ENCODE measurements around the gene ANTXR2.

Gene ANTXR2

DNA sequence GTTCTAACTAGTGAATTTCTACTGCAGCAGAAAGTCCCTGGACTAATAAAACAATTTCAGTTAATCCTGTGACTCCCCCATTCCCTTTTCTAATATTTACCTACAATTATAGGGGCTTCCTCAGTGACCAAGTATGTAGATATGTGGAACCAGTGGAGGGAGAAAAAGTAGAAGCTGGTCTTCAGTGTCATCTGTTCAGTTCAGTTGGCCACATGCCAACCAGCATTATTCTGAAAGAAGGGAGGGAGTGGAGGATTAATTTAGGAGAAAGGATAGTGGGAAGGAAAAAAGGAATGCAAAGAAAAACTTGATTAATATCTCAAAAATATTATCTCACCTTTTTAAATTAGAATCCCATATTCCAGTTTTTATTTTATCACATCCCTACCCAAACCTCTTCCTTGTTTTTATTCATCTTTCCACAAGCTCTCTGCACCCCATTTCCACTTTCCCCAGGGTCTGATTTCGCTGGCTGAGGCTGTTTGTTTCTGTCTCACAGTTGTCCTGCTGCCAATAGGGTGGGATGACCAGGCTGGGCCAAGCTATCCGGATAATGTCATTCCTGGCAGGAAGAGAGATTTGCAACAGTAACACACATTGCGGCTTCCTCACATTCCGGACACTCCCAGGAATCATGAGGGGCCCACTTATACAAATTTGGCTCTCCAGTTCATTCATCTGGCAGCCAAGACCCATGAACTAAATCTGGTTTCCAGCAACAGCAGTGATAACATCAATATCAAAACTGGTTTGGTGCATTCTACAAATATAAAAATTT lies 24.6 kb upstream of the ANTXR2 start:
- TF ChIP-seq, protein P1, sequence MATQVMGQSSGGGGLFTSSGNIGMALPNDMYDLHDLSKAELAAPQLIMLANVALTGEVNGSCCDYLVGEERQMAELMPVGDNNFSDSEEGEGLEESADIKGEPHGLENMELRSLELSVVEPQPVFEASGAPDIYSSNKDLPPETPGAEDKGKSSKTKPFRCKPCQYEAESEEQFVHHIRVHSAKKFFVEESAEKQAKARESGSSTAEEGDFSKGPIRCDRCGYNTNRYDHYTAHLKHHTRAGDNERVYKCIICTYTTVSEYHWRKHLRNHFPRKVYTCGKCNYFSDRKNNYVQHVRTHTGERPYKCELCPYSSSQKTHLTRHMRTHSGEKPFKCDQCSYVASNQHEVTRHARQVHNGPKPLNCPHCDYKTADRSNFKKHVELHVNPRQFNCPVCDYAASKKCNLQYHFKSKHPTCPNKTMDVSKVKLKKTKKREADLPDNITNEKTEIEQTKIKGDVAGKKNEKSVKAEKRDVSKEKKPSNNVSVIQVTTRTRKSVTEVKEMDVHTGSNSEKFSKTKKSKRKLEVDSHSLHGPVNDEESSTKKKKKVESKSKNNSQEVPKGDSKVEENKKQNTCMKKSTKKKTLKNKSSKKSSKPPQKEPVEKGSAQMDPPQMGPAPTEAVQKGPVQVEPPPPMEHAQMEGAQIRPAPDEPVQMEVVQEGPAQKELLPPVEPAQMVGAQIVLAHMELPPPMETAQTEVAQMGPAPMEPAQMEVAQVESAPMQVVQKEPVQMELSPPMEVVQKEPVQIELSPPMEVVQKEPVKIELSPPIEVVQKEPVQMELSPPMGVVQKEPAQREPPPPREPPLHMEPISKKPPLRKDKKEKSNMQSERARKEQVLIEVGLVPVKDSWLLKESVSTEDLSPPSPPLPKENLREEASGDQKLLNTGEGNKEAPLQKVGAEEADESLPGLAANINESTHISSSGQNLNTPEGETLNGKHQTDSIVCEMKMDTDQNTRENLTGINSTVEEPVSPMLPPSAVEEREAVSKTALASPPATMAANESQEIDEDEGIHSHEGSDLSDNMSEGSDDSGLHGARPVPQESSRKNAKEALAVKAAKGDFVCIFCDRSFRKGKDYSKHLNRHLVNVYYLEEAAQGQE (IDR thresholded peaks at IDR 0.05; ENCODE audit: insufficient read depth in 1 of 2, low read depth in 2 of 2, low read length in 2 of 2), result peak in 1 of 2 experiments; percentile 77; a peak in 1 of 4 replicates
- TF ChIP-seq POLR2AphosphoS5 (IDR thresholded peaks at IDR 0.05; ENCODE audit: low read depth, low read length) (peak; percentile 66; the same call in 1 of the 2 replicates), TAF1 (IDR thresholded peaks at IDR 0.05; ENCODE audit: borderline replicate concordance, insufficient read depth, low read length) (no peak), FOXP2 (optimal IDR thresholded peaks at IDR 0.05; ENCODE audit: borderline replicate concordance, extremely low read depth, extremely low read length, insufficient read depth) (peak; percentile 72), SIN3A (IDR thresholded peaks at IDR 0.05; ENCODE audit: borderline replicate concordance, insufficient read depth, low read length) (peak; percentile 90; the same call in 1 of the 2 replicates)

DNA sequence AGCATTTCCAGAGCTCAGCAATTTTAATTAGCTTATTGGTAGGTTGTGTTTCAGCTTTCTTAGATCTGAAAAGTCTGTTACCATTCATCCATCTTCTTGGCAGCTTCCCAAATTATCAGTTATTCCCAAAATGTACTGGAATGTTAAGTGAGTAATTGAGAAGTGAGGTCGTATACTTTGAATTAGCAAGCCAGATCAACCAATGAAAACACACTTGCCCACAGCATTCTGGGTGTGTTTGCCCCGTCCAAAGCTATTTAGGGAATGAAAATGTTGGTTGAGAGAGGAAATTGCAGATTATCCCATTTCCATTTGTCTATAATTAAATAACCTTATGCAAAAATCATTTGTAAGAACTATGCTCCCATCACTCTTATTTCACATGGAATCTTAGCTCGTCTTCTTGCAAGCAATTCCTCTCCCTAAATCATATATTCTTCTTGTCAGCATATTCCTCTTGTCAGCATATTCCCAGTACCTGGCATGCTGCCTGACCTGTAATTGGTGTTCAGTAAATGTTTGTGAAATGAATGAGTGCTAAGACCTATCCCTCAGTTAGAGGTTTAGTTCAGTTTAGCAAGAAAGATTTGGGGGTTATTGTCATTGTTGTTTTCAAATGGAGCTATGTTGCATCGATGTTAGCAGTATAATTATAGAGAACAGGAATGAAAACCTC lies 23.3 kb upstream of the ANTXR2 start:
- TF ChIP-seq TAF1 (IDR thresholded peaks at IDR 0.05; ENCODE audit: borderline replicate concordance, insufficient read depth, low read length), result no peak
- TF ChIP-seq, protein P1 (IDR thresholded peaks at IDR 0.05; ENCODE audit: insufficient read depth in 1 of 2, low read depth in 2 of 2, low read length in 2 of 2), result no peak
- TF ChIP-seq FOXP2 (optimal IDR thresholded peaks at IDR 0.05; ENCODE audit: borderline replicate concordance, extremely low read depth, extremely low read length, insufficient read depth), result no peak
- no peak for TF ChIP-seq SIN3A (IDR thresholded peaks at IDR 0.05; ENCODE audit: borderline replicate concordance, insufficient read depth, low read length)
- no peak for TF ChIP-seq POLR2AphosphoS5 (IDR thresholded peaks at IDR 0.05; ENCODE audit: low read depth, low read length)

GRCh38 chr4:80094191-80094590 lies 21.2 kb upstream of the ANTXR2 start:
- TF ChIP-seq TAF1 (IDR thresholded peaks at IDR 0.05; ENCODE audit: borderline replicate concordance, insufficient read depth, low read length) (no peak), POLR2AphosphoS5 (IDR thresholded peaks at IDR 0.05; ENCODE audit: low read depth, low read length) (no peak), FOXP2 (optimal IDR thresholded peaks at IDR 0.05; ENCODE audit: borderline replicate concordance, extremely low read depth, extremely low read length, insufficient read depth) (no peak), SIN3A (IDR thresholded peaks at IDR 0.05; ENCODE audit: borderline replicate concordance, insufficient read depth, low read length) (no peak)
- TF ChIP-seq, protein P1 (IDR thresholded peaks at IDR 0.05; ENCODE audit: insufficient read depth in 1 of 2, low read depth in 2 of 2, low read length in 2 of 2), result no peak

- TF ChIP-seq POLR2AphosphoS5 (IDR thresholded peaks at IDR 0.05; ENCODE audit: low read depth, low read length) (no peak), SIN3A (IDR thresholded peaks at IDR 0.05; ENCODE audit: borderline replicate concordance, insufficient read depth, low read length) (no peak), TAF1 (IDR thresholded peaks at IDR 0.05; ENCODE audit: borderline replicate concordance, insufficient read depth, low read length) (no peak)
These were observed 20.5 kb upstream of the ANTXR2 start for GRCh38 chr4:80093563-80093962.

GRCh38 chr4:80092847-80093246 lies 19.8 kb upstream of the ANTXR2 start:
- no peak for TF ChIP-seq FOXP2 (optimal IDR thresholded peaks at IDR 0.05; ENCODE audit: borderline replicate concordance, extremely low read depth, extremely low read length, insufficient read depth)
- TF ChIP-seq POLR2AphosphoS5 (IDR thresholded peaks at IDR 0.05; ENCODE audit: low read depth, low read length), result no peak
- TF ChIP-seq TAF1 (IDR thresholded peaks at IDR 0.05; ENCODE audit: borderline replicate concordance, insufficient read depth, low read length), result no peak
- TF ChIP-seq SIN3A (IDR thresholded peaks at IDR 0.05; ENCODE audit: borderline replicate concordance, insufficient read depth, low read length), result no peak
- TF ChIP-seq, protein P1 (IDR thresholded peaks at IDR 0.05; ENCODE audit: insufficient read depth in 1 of 2, low read depth in 2 of 2, low read length in 2 of 2), result no peak

Measured in PFSK-1 (cell line).